Measurements from ENCODE around the gene STN1. TPM values are rescaled to one million over a fixed set of nuclear protein-coding genes. Genes with fewer than 3 reads are reported as not detected.

Gene STN1
- total and polyA plus RNA-seq, 9 of the 15 experiments (the other 6 are each of a cell fraction or from before 2014, with no cell fraction given), result 9.1 to 19.6 (median 13.8) TPM

- TF ChIP-seq MXD1 (CRISPR knock-in tag; IDR thresholded peaks at IDR 0.05; ENCODE audit: borderline replicate concordance, poor library complexity, severe bottlenecking) (no peak), ZNF274 (IDR thresholded peaks at IDR 0.05; ENCODE audit: borderline replicate concordance, low read depth, low read length) (no peak), THAP7 (CRISPR knock-in tag; IDR thresholded peaks at IDR 0.05) (no peak), POLR3G (IDR thresholded peaks at IDR 0.05; ENCODE audit: extremely low read depth, insufficient read length, insufficient replicate concordance) (no peak), CHAMP1 (IDR thresholded peaks at IDR 0.05) (no peak), ZBTB5 (IDR thresholded peaks at IDR 0.05) (no peak), NFATC3 (IDR thresholded peaks at IDR 0.05) (no peak), TAF9B (IDR thresholded peaks at IDR 0.05; ENCODE audit: partially characterized antibody) (no peak), LCOR (CRISPR knock-in tag; IDR thresholded peaks at IDR 0.05) (no peak), ELK1 (CRISPR knock-in tag; IDR thresholded peaks at IDR 0.05) (no peak), AFF1 (IDR thresholded peaks at IDR 0.05; ENCODE audit: low read depth in 1 of 2, partially characterized antibody in 2 of 2) (peak in 1 of 2 experiments; percentile 70), CSDE1 (IDR thresholded peaks at IDR 0.05) (no peak), HOMEZ (CRISPR knock-in tag; IDR thresholded peaks at IDR 0.05) (no peak), ZNF134 (CRISPR knock-in tag; conservative IDR thresholded peaks at IDR 0.05) (no peak)
Measured at GRCh38 chr10:103966671-103967447, 48.9 kb upstream of the STN1 start, which contains the start of gene SLK (continued).

Data from K562 (cell line).